MM.1S (cell line): ENCODE results near the gene KPNA4.

Experiments
- DNase-seq: peaks from one replicate; pipeline ENCODE4 v3.0.0-alpha.2; 2015
- H2AFZ ChIP-seq: fragments of 300-600 bp; sonication (generic); 2 replicates; pipeline ENCODE4 v1.6.0; 2016; ENCODE audit warnings: antibody characterized with exemption, low read length
- H3F3A ChIP-seq: fragments of 300-600 bp; sonication (generic); 2 replicates; pipeline ENCODE4 v1.6.1; 2016; ENCODE audit warnings: mild to moderate bottlenecking, antibody characterized with exemption, low read length, moderate library complexity, mixed read lengths; ENCODE audit not compliant: insufficient read depth
- H3K27ac ChIP-seq: fragments of 300-600 bp; sonication (generic); 2 replicates; pipeline ENCODE4 v1.5.1; 2016; ENCODE audit warnings: mild to moderate bottlenecking, low read length
- H3K27me3 ChIP-seq: fragments of 300-600 bp; sonication (generic); replicated peaks from 2 replicates; pipeline ENCODE4 v1.6.0; 2016; ENCODE audit warnings: low read length; ENCODE audit not compliant: insufficient read depth
- H3K36me3 ChIP-seq: fragments of 300-600 bp; sonication (generic); replicated peaks from 2 replicates; pipeline ENCODE4 v1.6.1; 2016; ENCODE audit warnings: mild to moderate bottlenecking, low read length, mixed read lengths; ENCODE audit not compliant: insufficient read depth
- H3K4me1 ChIP-seq: fragments of 300-600 bp; sonication (generic); 2 replicates; pipeline ENCODE4 v1.6.1; 2016; ENCODE audit warnings: low read length, mixed read lengths
- H3K4me2 ChIP-seq: fragments of 300-600 bp; sonication (generic); 2 replicates; pipeline ENCODE4 v1.6.0; 2016; ENCODE audit warnings: low read depth, low read length
- H3K4me3 ChIP-seq: fragments of 300-600 bp; sonication (generic); 2 replicates; pipeline ENCODE4 v1.5.1; 2016; ENCODE audit warnings: low read length, mixed read lengths
- H3K79me2 ChIP-seq: fragments of 300-600 bp; sonication (generic); 2 replicates; pipeline ENCODE4 v1.6.1; 2016; ENCODE audit warnings: mixed run types, low read length, mixed read lengths
- H3K9ac ChIP-seq: fragments of 300-600 bp; sonication (generic); 2 replicates; pipeline ENCODE4 v1.6.1; 2016; ENCODE audit warnings: low read length, mixed read lengths
- H3K9me2 ChIP-seq: fragments of 300-600 bp; sonication (generic); replicated peaks from 2 replicates; pipeline ENCODE4 v1.6.1; 2016; ENCODE audit warnings: mild to moderate bottlenecking, low read length, mixed read lengths; ENCODE audit not compliant: insufficient read depth
- H3K9me3 ChIP-seq: fragments of 300-600 bp; sonication (generic); replicated peaks from 2 replicates; pipeline ENCODE4 v1.6.1; 2016; ENCODE audit warnings: mild to moderate bottlenecking, low read length, mixed read lengths; ENCODE audit not compliant: insufficient read depth
- H4K20me1 ChIP-seq: fragments of 300-600 bp; sonication (generic); 2 replicates; pipeline ENCODE4 v1.6.1; 2016; ENCODE audit warnings: mild to moderate bottlenecking, low read length, moderate library complexity, mixed read lengths; ENCODE audit not compliant: insufficient read depth
- EZH2 ChIP-seq: fragments of 300-600 bp; sonication (generic); optimal IDR thresholded peaks from 2 replicates; pipeline ENCODE3; 2017; ENCODE audit warnings: low read depth, mild to moderate bottlenecking, antibody characterized with exemption, low read length, mixed read lengths
- EZH2phosphoT487 ChIP-seq: fragments of 300-600 bp; sonication (generic); IDR thresholded peaks from 2 replicates; pipeline ENCODE4 v1.6.1; 2018; ENCODE audit warnings: antibody characterized with exemption, low read length
- TF ChIP-seq, protein P1 (sequence below): fragments of 300-600 bp; sonication (generic); IDR thresholded peaks from 2 replicates; pipeline ENCODE4 v1.5.1; 2016; ENCODE audit warnings: antibody characterized with exemption, low read length, mixed read lengths

KPNA4 gene

DNA sequence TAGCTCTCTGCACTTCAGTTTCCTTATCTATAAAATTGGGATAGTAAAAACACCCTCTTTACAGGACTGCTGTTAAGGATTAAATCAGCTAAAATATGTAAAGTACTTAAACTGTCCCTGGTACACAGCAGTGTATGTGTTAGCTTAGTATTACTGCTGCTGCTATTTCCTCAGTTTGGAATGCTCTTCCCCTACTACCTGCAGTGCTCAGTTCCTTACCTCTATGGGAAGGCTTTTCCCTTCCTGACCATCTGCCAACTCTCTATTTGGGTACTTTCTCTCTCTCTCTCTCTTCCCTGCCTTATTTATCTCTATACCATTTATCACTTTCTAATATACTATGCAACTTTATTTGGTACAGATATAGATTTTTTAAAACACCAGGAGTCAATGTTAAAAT, 26.5 kb downstream of the KPNA4 start:
- H3K9me3 ChIP-seq, result no peaks in the 10 kb centered on the region
- H3F3A ChIP-seq, result no peaks in the 10 kb centered on the region; the same call in 1 of the 2 replicates
- DNase-seq, result no peak
- peaks cover 73% of the 10 kb centered on the region for H3K79me2 ChIP-seq
- H3K4me2 ChIP-seq, result no peak overlapping the region
- peaks cover 35% of the 10 kb centered on the region for H4K20me1 ChIP-seq
- peaks cover 6% of the 10 kb centered on the region; the same call in 1 of the 2 replicates for H3K36me3 ChIP-seq
- no peak overlapping the region for H3K4me3 ChIP-seq
- H3K27ac ChIP-seq, result no peak overlapping the region
- no peaks in the 10 kb centered on the region for H3K9me2 ChIP-seq
- H3K27me3 ChIP-seq, result no peaks in the 10 kb centered on the region
- no peak for TF ChIP-seq EZH2phosphoT487
- TF ChIP-seq, protein P1, sequence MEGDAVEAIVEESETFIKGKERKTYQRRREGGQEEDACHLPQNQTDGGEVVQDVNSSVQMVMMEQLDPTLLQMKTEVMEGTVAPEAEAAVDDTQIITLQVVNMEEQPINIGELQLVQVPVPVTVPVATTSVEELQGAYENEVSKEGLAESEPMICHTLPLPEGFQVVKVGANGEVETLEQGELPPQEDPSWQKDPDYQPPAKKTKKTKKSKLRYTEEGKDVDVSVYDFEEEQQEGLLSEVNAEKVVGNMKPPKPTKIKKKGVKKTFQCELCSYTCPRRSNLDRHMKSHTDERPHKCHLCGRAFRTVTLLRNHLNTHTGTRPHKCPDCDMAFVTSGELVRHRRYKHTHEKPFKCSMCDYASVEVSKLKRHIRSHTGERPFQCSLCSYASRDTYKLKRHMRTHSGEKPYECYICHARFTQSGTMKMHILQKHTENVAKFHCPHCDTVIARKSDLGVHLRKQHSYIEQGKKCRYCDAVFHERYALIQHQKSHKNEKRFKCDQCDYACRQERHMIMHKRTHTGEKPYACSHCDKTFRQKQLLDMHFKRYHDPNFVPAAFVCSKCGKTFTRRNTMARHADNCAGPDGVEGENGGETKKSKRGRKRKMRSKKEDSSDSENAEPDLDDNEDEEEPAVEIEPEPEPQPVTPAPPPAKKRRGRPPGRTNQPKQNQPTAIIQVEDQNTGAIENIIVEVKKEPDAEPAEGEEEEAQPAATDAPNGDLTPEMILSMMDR, result no peak
- no peak for TF ChIP-seq EZH2
- H3K9ac ChIP-seq, result no peak overlapping the region
- no peak overlapping the region for H2AFZ ChIP-seq
- no peaks in the 10 kb centered on the region for H3K4me1 ChIP-seq

DNA sequence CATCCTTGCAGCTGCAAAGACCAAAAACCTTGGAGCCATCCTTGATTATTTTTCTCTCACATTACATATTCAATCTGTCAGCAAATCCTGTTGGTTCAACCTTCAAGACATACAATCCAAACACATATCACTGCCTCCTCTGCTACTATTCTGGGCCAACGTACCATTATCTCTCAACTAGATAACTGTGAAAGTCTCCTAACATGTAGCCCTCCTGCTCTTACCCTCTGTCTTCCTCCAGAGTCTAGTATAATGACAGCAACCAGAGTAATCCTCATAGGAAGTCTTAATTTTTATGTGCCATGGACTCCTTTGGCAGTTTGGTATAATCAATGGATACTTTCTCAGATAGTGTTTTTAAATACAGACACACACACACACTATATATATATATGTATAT, 27.6 kb downstream of the KPNA4 start:
- Histone ChIP-seq H3K79me2 (peaks cover 62% of the 10 kb centered on the region), H4K20me1 (peaks cover 32% of the 10 kb centered on the region)

DNA sequence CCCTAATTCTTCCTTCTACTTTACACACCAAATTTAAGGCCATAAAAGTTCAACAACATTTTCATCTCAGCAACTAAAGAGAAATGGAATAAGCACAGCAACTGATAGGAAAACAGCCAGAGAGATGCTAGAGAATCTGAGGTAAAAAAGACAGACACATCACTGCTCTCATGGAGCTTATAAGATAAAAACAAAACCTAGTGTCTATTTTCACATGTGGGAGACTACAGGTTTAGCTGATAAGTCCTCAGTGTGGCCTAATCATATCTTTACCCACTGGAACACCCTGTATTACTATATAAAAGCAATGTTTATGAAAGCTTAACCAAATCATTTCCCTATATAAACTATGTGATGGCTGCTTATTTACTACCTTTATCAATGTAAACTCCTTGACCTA, 33.0 kb downstream of the KPNA4 start:
- Histone ChIP-seq H3K4me2 (no peak overlapping the region), H3K36me3 (peaks cover 8% of the 10 kb centered on the region; the same call in 1 of the 2 replicates), H3K27ac (no peak overlapping the region), H4K20me1 (peaks cover 6% of the 10 kb centered on the region; the same call in 1 of the 2 replicates), H3K27me3 (no peaks in the 10 kb centered on the region), H3K4me3 (no peak overlapping the region), H3K9me2 (no peaks in the 10 kb centered on the region), H3K9ac (no peak overlapping the region), H3F3A (no peaks in the 10 kb centered on the region; the same call in 1 of the 2 replicates), H3K9me3 (no peaks in the 10 kb centered on the region), H3K79me2 (peaks cover 11% of the 10 kb centered on the region), H3K4me1 (no peaks in the 10 kb centered on the region), H2AFZ (no peak overlapping the region)
- DNase-seq, result no peak
- TF ChIP-seq EZH2phosphoT487 (no peak), EZH2 (no peak)
- TF ChIP-seq, protein P1, result no peak

More for the DNA sequence above, 27.6 kb downstream of the KPNA4 start:
- no peaks in the 10 kb centered on the region; the same call in 1 of the 2 replicates for H3F3A ChIP-seq
- H3K9me3 ChIP-seq, result no peaks in the 10 kb centered on the region
- no peaks in the 10 kb centered on the region for H3K27me3 ChIP-seq
- H3K9me2 ChIP-seq, result no peaks in the 10 kb centered on the region
- no peak overlapping the region for H3K4me3 ChIP-seq
- DNase-seq, result no peak
- H3K27ac ChIP-seq, result no peak overlapping the region
- H3K9ac ChIP-seq, result no peak overlapping the region
- peaks cover 6% of the 10 kb centered on the region; the same call in 1 of the 2 replicates for H3K36me3 ChIP-seq
- H2AFZ ChIP-seq, result no peak overlapping the region
- H3K4me1 ChIP-seq, result no peaks in the 10 kb centered on the region
- H3K4me2 ChIP-seq, result no peak overlapping the region
- TF ChIP-seq, protein P1, result no peak
- no peak for TF ChIP-seq EZH2
